DOHH2 (cell line): Measurements from ENCODE around the gene ZNRF3.

Experiments
- H3F3A ChIP-seq: fragments of 200-600 bp; sonication (generic), shearing (Covaris generic); 2 replicates; pipeline ENCODE4 v1.6.0; 2016; ENCODE audit warnings: antibody characterized with exemption, mild to moderate bottlenecking; ENCODE audit not compliant: control insufficient read depth, insufficient read depth
- H3K27ac ChIP-seq: fragments of 200-600 bp; sonication (generic); 2 replicates; pipeline ENCODE4 v1.5.1; 2014; ENCODE audit warnings: low read depth, mild to moderate bottlenecking, low read length, moderate library complexity
- H3K27me3 ChIP-seq: fragments of 200-600 bp; sonication (generic); 2 replicates; pipeline ENCODE4 v1.6.1; 2014; ENCODE audit warnings: mild to moderate bottlenecking, low read length, mixed read lengths; ENCODE audit not compliant: control insufficient read depth
- H3K36me3 ChIP-seq: fragments of 200-600 bp; sonication (generic); 2 replicates; pipeline ENCODE4 v1.6.1; 2014; ENCODE audit warnings: mild to moderate bottlenecking, low read length, moderate library complexity, mixed read lengths; ENCODE audit not compliant: control insufficient read depth
- H3K4me1 ChIP-seq: fragments of 200-600 bp; sonication (generic); 2 replicates; pipeline ENCODE4 v1.6.1; 2014; ENCODE audit warnings: mild to moderate bottlenecking, low read length, mixed read lengths; ENCODE audit not compliant: control insufficient read depth
- H3K4me2 ChIP-seq: fragments of 200-600 bp; sonication (generic); 2 replicates; pipeline ENCODE4 v1.6.0; 2014; ENCODE audit warnings: mild to moderate bottlenecking, low read length, moderate library complexity
- H3K4me3 ChIP-seq: fragments of 200-600 bp; sonication (generic); 2 replicates; pipeline ENCODE4 v1.5.1; 2014; ENCODE audit warnings: mild to moderate bottlenecking, low read length, mixed read lengths
- H3K79me2 ChIP-seq: fragments of 200-600 bp; sonication (generic); 2 replicates; pipeline ENCODE4 v1.6.1; 2014; ENCODE audit warnings: mild to moderate bottlenecking, low read length, mixed read lengths; ENCODE audit not compliant: control insufficient read depth
- H3K9me2 ChIP-seq: fragments of 200-600 bp; sonication (generic); replicated peaks from 2 replicates; pipeline ENCODE4 v1.6.1; 2014; ENCODE audit warnings: mild to moderate bottlenecking, low read length, mixed read lengths; ENCODE audit not compliant: control insufficient read depth
- H3K9me3 ChIP-seq: fragments of 200-600 bp; sonication (generic); 2 replicates; pipeline ENCODE4 v1.6.1; 2014; ENCODE audit warnings: antibody characterized with exemption, low read length, mixed read lengths; ENCODE audit not compliant: control insufficient read depth, insufficient read depth
- H4K20me1 ChIP-seq: fragments of 200-600 bp; sonication (generic); 2 replicates; pipeline ENCODE4 v1.6.0; 2014; ENCODE audit warnings: low read depth, mild to moderate bottlenecking, antibody characterized with exemption, low read length, moderate library complexity; ENCODE audit not compliant: control insufficient read depth, insufficient read depth
- EZH2phosphoT487 ChIP-seq: fragments of 200-600 bp; sonication (generic); IDR thresholded peaks from 2 replicates; pipeline ENCODE4 v1.6.1; 2017; ENCODE audit warnings: borderline replicate concordance, mild to moderate bottlenecking, antibody characterized with exemption, low read length, moderate library complexity, mixed read lengths
- TF ChIP-seq, protein P1 (sequence below): fragments of 200-600 bp; sonication (generic); IDR thresholded peaks from one replicate; pipeline ENCODE4 v1.5.1; 2014; ENCODE audit warnings: antibody characterized with exemption, mild to moderate bottlenecking, low read depth, low read length; ENCODE audit not compliant: poor library complexity, severe bottlenecking

ZNRF3 gene

DNA sequence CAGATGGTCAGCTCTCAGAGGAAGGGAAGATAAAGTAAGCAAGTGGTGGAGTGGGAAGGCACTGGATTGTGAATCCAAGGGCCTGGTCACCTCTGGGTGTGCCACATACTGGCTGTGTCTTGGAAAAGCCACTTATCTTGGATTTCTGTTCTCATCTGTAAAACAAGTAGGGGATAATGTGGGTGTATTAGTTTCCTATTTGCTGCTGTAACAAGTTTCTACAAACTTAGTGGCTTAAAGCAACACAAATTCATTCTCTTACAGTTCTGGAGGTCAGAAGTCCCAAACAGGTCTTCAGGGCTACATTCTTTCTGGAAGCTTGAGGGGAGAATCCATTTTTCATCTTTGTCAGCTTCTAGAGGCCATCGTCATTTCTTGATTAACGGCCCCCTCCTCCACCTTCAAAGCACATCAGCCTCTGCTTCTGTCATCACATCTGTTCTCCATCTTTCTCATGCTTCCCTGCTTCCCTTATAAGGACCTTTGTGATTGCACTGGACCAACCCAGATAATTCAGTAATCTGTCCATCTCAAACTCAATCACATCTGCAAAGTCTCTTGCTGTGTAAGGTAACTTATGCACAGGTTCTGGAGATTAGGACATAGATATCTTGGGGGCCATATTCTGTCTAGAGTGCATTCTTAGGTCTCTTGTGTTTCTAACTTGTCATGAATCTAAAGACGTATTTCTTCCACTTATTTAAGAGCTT lies 102.4 kb downstream of the ZNRF3 start:
- TF ChIP-seq, protein P1, sequence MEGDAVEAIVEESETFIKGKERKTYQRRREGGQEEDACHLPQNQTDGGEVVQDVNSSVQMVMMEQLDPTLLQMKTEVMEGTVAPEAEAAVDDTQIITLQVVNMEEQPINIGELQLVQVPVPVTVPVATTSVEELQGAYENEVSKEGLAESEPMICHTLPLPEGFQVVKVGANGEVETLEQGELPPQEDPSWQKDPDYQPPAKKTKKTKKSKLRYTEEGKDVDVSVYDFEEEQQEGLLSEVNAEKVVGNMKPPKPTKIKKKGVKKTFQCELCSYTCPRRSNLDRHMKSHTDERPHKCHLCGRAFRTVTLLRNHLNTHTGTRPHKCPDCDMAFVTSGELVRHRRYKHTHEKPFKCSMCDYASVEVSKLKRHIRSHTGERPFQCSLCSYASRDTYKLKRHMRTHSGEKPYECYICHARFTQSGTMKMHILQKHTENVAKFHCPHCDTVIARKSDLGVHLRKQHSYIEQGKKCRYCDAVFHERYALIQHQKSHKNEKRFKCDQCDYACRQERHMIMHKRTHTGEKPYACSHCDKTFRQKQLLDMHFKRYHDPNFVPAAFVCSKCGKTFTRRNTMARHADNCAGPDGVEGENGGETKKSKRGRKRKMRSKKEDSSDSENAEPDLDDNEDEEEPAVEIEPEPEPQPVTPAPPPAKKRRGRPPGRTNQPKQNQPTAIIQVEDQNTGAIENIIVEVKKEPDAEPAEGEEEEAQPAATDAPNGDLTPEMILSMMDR = no peak
- no peak for TF ChIP-seq EZH2phosphoT487
- Histone ChIP-seq H3F3A (no peaks in the 10 kb centered on the region), H3K36me3 (no peaks in the 10 kb centered on the region), H3K4me1 (no peaks in the 10 kb centered on the region), H3K27me3 (peaks cover 7% of the 10 kb centered on the region; the same call in 1 of the 2 replicates), H3K79me2 (no peaks in the 10 kb centered on the region), H3K4me2 (no peak overlapping the region), H3K27ac (no peak overlapping the region), H3K9me2 (no peaks in the 10 kb centered on the region), H3K4me3 (no peak overlapping the region), H4K20me1 (no peaks in the 10 kb centered on the region), H3K9me3 (no peaks in the 10 kb centered on the region)

DNA sequence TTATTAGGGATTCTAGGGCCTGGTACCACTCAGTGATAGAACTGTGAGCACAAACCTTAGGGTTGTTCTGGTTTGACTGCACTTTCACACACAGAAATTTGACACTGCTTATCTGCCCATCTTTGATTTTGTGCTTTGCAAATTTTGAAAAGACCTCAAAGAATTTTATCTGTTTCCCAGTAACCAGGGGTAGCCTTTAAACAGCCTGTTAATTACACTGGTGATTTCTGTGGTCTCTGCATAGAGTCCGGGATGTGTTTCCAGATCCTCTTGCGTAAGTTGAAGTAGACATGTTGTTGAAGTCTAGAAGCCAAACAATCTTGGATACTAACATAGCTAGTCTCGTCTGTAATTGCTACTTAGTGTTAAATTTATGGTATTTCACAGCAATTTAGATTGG lies 103.0 kb downstream of the ZNRF3 start:
- Histone ChIP-seq H3K4me1 (no peaks in the 10 kb centered on the region), H3K27ac (no peak overlapping the region), H4K20me1 (no peaks in the 10 kb centered on the region), H3K27me3 (peaks cover 7% of the 10 kb centered on the region; the same call in 1 of the 2 replicates), H3K9me3 (no peaks in the 10 kb centered on the region), H3K4me2 (no peak overlapping the region), H3K79me2 (no peaks in the 10 kb centered on the region), H3K9me2 (no peaks in the 10 kb centered on the region), H3K4me3 (no peak overlapping the region), H3K36me3 (no peaks in the 10 kb centered on the region), H3F3A (no peaks in the 10 kb centered on the region)
- TF ChIP-seq, protein P1 = no peak
- no peak for TF ChIP-seq EZH2phosphoT487

DNA sequence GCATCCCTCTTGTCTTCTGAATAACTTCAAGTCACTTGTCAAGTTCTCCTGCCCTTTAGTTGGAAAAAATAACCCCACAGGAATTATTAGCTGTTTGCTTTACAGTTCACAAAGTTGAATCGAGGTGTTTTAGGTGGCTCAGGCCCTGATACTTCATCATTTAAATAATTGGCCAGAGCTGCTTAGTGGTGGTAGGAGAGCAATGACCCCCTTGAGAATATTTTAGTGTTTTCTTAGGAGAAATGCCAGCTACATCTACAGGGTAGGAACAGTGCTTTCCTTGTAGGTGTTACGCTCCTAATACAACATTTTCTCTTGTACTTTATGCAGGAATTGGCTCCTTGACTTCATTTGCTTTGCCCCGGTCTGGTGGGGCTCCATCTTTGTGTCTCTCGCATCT lies 105.1 kb downstream of the ZNRF3 start:
- no peaks in the 10 kb centered on the region for H3K4me1 ChIP-seq
- no peaks in the 10 kb centered on the region for H3K9me2 ChIP-seq
- no peak overlapping the region for H3K27ac ChIP-seq
- no peak overlapping the region for H3K4me2 ChIP-seq
- H3K79me2 ChIP-seq = no peaks in the 10 kb centered on the region
- no peak for TF ChIP-seq EZH2phosphoT487
- TF ChIP-seq, protein P1 = no peak
- H3K27me3 ChIP-seq = peaks cover 9% of the 10 kb centered on the region; the same call in 1 of the 2 replicates
- H3K4me3 ChIP-seq = no peak overlapping the region
- no peaks in the 10 kb centered on the region for H4K20me1 ChIP-seq
- H3F3A ChIP-seq = no peaks in the 10 kb centered on the region
- no peaks in the 10 kb centered on the region for H3K36me3 ChIP-seq
- no peaks in the 10 kb centered on the region for H3K9me3 ChIP-seq
